ENCODE measurements around the gene TMEFF2.

- TF ChIP-seq CTCF (IDR thresholded peaks at IDR 0.05) (no peak), ZFX (IDR thresholded peaks at IDR 0.05; ENCODE audit: borderline replicate concordance) (no peak)
Observed at GRCh38 chr2:192072778-192073177, 122.0 kb downstream of the TMEFF2 start.

Data from 22Rv1 (cell line).